ENCODE measurements around the gene OR9Q1.

OR9Q1 gene

DNA sequence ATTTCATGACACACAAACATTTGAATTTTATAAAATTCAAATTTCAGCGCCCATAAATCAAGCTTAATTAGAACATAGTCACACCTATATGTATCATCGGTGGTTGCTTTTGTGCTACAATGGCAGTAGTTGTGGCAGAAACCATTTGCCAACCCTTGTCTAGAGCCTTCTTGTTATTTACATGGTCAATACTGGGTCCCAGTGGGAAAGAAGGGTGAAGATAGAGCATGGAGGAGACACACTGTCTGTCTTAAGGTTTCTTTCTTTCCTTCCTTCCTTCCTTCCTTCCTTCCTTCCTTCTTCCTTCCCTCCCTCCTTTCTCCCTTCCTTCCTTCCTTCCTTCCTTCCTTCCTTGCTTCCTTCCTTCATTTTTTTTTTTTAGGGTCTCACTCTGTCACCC, 10.8 kb downstream of the OR9Q1 start:
- DNase-seq (ENCODE audit: low read depth): no peak

DNA sequence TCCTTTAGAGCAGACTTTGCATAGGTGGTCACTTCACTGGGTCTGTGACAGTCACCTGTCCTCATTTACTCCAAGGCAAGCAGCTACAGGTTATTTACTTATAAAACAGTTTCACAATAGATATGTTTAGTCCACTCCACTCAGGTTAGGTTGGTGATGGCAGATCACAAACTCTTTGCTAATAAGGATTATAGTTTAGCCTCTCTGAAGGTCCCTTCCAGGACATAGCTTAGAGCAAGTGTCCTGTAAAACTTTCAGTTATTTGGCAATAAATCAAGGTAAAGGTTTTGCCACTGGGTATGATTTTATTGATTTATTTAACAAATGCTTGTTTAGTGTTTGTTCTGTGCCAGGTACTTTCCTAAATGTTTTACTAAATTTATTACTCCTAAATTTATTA, 15.9 kb downstream of the OR9Q1 start:
- no peak for DNase-seq (ENCODE audit: low read depth)

DNA sequence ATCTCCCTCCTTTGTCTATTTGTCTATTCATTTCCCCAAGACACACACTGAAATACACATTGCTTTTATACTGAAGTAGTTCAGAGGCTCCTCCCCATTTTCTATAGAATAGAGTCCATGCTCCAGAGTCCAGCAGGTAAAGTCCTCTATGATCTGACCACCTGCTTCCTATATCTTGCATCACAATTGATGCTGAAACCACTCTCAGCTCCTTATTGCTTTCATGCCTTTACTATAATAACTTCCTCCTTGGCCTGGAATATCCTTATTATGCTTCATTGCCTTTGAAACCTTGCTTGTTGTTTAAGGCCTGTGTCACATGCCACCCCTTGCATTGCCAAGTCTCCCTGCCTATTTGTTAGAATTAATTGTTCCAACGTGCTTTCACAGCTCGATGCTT, 19.7 kb downstream of the OR9Q1 start:
- DNase-seq (ENCODE audit: low read depth): no peak

DNA sequence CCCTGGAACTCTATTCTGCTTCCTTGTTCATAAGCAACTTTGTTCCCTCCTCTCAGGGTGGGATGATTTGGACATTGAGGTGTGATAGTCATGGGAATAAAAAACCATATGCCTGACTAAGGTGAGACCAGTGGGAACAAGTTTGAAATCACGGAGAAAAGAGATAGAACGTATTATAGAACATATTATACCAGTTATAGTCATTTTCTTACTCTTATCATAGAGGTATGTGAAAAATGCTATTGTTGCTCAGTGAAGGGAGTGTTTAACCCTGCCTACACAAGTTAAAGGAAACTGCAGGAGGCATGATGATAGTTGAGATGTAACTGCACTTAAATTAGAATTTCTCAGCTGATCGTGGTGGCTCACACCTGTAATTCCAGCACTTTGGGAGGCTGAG, 22.6 kb downstream of the OR9Q1 start:
- DNase-seq (ENCODE audit: low read depth): no peak

DNA sequence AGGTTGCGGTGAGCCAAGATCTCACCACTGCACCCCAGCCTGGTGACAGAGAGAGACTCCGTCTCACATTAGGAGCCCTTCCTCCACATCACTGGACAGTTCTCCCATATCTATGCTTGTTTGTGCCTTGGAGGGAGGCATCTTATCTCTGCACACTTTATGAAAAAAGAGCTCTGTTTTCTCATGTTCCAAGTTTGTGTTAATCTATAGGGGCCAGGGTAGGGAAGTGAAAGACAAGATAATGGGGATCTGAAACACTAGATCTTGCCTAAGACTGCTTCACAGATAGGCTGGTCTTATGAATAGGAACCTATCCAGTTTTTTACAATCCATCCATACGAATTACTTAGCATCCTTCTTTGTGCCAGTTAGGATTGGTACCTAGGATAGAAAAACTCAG, 24.1 kb downstream of the OR9Q1 start:
- peak; percentile 30 for DNase-seq (ENCODE audit: low read depth)

DNA sequence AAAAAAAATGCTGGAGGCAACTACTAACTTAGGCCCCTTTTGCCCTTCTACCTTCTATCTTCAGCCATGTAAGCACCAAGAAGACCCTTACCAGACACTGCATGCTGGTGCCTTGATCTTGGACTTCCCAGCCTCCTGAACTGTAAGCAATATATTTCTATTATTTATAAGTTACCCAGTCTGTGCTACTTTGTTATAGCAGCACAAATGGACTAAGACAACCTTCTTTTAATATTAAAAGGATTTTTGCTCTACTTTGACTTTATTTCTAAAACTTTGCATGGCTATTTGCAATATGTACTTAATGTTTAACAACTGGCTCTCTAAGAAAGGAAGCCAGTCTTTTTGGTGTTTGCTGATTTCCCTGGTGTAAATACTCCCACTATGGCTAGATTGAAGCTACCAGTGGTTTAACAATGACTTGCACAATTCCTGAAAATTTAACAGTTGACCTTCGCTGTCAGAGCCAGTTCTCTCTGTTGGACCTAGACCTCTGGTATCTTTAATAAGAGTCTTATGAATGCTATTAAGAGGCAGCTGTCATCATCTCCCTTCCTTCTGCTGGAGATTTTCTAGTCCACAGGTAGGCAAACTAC, 32.2 kb downstream of the OR9Q1 start:
- no peak for DNase-seq (ENCODE audit: low read depth)

DNA sequence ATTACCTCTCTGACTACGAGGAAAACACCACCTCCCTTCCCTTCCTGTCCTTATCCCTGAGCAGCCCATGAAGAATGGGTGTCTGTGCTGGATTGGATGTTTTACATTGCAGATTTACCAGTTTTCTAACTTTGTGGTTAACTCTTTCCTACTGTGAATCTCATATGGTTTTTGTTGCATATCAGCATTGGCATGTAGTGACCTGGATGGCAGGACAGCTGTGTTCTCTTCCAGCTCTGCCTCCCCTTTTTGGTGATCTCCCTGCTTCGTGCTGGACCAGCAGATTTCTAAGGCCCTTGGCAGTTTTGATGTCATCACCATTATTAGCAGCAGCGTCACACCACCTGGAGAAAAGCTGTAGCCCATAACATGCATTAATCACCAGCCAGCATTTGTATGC, 33.8 kb downstream of the OR9Q1 start:
- DNase-seq (ENCODE audit: low read depth): no peak

DNA sequence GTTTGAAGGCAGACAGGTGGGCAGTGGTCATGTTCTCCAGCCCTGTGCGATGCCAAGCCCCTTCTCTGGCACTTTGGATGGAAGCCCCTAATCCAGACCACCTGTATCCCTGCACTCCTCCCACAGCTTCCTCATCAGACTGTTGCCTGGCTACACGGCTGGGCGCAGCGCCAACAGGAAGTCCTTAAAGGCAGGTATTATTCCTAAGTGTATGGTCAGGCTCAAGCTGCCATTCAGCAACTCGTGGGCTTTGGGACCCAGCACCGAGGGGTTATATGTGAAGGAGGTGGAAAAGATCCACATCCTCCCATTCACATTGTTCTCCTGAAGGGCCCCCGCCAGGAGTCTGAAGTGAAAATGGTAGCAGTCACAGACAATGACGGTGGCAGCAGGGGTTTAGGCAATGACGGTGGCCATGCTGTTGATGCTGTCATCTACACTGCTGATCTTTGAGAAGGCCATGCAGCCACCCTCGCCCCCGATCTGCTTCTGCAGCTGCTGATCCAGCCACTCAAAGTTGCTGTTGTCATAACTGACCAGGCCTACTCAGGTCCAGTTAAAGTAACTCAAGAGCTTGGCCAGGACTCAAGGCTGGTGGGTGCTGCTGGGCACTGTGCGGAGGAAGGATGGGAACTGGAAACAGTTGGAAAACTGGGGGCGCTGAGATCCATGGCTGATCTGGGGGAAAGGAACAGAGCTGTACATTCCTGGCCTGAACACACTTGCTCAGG, 34.8 kb downstream of the OR9Q1 start:
- no peak for DNase-seq (ENCODE audit: low read depth)

DNA sequence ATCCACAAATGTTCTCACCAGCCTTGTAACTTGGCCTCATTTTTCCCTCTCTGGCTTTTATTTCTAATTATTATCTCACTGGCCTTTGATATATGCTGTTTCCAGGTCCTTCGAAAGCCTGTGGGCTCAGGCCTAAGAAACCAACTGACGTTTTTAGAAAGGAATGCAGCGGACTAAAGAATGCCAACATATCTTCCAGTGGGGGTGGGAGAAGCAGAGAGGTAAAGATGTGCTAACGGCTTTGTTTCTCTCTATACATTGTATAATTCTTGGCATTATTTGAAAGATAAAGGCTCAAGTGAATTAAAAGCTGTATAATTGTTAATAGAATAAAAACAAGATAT, 35.3 kb downstream of the OR9Q1 start:
- no peak for DNase-seq (ENCODE audit: low read depth)

DNA sequence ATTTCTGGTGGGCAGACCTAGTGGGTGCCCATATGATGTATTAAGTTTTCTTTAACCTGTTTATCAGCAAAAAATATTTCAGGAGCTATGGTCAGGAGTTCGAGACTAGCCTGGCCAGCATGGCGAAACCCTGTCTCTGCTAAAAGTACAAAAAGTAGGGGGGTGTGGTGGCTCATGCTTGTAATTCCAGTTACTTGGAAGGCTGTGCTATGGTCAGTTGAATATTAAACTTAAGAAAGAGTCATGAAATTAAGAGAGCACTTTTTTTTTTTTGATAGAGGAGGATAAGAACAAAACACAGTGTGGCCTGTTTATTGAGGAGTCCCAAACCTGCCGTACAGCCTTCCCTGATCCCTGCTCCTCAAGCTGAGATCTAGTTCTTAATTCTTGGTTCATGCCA, 36.9 kb downstream of the OR9Q1 start:
- DNase-seq (ENCODE audit: low read depth): no peak

DNA sequence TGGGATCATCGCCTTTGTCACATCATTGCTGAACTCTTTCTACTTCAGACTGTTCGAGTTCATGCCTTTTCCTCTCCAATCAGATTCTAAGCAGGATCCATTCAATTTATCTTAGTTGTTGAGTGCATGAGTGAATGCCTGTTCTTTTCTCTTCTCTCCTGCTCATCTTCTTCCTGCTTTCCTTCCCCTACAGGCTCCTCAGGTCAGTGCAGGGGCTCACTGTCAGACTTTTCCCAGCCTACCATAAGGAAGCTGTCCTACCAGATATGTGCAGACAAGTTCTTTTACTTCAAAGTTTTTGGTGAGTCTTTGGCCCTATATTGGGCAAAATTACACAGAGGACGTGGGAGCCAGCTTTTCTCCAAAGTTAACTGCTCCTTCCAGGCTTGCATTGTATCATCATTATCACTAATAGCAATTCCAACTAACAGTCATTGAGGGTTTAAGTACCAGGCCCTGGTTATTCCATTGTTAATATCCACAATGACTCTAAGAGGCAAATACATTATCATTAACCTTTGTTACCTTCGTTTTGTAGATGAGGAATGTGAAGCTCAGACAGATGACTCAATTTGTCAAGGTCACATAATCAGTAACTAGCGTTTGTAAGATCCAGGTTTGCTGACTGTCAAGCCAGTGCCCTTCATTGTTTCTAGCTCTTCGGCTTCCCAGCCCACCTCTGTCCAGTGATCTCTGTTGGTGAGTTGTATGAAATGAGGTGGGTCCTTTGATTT, 37.4 kb downstream of the OR9Q1 start:
- DNase-seq (ENCODE audit: low read depth): no peak

DNA sequence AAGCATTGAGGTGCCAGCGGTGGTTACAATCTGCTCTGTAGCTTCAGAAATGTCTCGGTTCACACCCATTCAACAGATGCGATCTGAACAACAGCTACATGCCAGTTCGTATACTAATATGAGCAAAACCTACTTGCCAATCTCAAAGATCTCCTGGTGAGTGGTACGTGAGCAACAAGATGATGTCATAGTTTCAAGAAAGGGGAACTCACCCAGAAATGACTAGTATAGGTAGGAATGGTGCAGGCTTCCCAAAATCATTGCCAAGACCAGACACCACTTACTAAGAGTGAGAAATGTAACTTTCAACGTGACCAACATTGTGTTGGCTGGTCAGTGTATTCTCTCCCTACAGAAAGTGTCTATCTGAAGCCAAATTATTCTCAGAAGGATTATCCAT, 38.1 kb downstream of the OR9Q1 start:
- no peak for DNase-seq (ENCODE audit: low read depth)

DNA sequence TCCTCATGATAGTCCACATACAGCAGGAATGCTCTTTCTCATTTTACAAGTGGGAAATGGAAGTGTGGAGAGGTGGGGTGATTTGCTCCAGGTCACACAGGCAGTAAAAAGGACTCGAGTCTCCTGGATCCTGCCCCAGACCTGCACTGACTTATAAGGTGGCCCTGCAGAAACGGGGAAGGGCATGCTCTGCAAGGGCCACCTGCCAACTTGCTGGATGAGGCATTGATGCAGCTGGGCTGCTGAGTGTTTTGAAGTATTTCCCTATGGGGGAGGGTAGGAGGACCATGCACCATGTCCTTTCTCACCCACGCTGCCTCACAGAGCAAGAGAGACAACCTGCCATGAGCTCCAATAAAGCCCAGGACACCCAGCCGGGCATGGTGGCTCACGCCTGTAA, 44.0 kb downstream of the OR9Q1 start:
- DNase-seq (ENCODE audit: low read depth): no peak

DNA sequence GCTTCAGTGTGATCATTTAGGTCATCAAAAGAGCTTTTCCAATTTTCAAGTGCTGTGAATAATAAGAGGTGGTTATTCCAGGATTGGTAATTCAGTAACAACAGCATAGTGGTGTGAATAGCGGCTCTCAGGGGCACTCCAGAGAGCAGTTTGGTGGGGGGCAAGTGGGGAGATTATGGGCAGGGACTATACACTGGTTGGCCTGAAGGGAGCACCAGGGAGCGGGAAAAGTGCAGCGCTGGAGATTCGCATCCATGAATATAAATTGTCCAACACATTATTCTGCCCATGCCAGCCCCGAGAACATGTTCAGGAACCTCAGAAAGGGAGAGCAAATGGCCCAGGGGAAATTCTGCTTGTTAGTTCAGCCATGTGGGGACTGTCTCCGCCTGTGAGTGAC, 45.0 kb downstream of the OR9Q1 start:
- no peak for DNase-seq (ENCODE audit: low read depth)

DNA sequence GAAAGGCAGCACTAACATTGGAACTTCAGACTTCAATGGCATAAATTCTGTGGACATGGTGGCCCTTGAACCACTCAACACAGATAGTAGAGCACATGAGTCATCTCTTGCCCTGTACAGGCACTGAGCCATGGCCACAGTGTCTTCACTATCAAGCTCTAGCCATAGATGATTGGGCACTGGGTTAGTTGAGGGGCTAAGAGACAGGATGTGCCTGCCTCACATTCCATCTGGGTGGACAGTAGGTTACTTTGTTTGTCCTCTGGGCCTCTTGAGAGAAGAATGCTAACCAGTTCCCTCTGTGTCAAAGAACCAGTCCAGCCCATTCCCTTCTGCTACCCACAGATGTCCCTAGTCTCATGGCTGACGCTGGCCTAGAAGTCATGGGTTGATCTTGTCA, 46.9 kb downstream of the OR9Q1 start:
- DNase-seq (ENCODE audit: low read depth): no peak

DNA sequence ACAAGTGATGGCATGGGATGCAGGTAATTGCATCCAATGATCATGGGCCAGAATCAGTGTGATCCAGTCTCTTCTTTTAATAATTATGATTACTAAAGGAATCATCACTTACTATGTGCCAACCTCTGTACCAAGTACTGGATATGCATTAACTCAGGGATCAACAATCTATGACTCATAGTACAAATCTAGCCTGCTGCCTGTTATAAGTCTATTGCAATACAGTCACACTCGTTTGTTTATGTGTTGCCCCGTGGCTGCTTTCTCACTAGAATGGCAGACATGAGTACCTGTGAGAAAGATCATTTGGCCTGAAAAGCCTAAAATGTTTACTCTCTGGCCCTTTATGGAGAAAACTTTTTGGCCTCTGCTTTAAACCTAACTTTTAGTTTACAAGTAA, 52.1 kb downstream of the OR9Q1 start:
- DNase-seq (ENCODE audit: low read depth): no peak

DNA sequence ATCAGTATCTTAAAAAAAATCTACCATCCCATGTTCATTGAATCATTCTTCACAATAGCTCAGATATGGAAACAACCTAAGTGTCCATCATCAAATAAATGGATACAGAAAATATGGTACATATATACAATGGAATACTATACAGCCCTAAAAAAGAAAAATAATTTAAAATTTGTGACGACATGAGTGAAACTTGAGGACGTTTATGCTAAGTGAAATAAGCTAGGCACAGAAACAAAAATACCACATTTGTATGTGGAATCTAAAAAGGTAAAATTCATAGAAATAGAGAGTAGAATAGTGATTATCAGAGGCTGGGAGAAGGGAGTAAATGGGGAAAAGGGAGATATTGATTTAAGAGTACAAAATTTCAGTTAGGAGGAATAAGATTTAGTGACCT, 62.8 kb downstream of the OR9Q1 start:
- DNase-seq (ENCODE audit: low read depth): no peak

DNA sequence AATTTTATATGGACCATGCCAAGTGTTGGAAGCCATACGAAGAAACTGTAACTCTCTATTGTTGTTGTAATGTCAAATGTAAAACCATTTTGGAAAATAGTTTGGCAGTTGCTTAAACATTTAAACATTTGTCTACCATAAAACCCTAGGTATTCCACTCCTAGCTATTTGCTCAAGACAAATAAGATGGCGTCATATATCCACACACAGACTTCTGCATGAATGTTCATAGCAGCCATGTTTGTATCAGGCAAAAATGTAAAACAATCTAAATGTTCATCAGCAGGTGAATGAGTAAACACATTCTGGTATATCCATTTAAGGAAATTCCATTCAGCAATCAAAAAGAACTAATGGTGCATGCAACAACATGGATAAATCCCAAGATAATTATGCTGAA, 73.8 kb downstream of the OR9Q1 start:
- no peak for DNase-seq (ENCODE audit: low read depth)

DNA sequence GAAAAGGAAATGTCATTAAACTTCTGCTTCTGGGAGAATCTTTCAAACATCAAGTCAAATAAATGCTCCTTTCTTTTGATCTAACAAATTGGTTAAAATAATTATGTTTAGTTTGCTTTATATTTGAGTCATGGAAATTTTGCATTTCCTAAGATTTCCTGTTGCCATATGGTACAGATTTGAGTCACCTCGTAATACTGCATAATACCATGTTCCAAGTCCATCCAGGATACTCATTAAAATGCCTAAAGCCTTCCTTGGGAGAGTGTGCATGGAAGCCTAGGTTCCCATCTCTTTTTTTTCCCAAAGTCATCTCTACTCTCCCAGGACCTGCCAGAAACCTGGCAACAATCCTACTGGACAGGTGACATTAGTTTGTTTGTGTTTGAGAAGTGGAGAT, 97.4 kb downstream of the OR9Q1 start:
- DNase-seq (ENCODE audit: low read depth): no peak

DNA sequence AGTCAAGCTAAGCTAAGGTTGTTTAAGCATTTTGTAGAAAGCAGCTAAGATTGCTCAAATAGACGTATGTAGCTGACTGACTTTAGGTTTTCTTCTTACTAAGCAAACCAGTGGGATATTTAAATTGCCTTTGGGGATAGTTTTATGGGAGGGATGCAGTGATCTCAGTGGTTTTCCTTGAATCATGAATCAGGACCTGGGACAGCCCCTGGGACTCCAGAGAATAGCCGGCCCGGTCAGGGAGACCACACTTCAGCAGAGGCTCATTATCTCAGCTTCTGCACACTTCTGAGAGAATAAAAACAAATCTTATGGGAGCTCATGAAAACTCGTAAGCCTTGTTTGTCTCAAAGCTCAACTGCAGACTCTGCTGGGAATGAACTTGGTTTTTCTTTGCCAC, 101.8 kb downstream of the OR9Q1 start, which contains the start of gene OR9I1:
Gene OR9I1 (minus strand): TSS at position 62 of the 400 bp plus-strand sequence. CDS start 6,086 bp downstream, outside the sequence.
- no peak for DNase-seq (ENCODE audit: low read depth)

DNA sequence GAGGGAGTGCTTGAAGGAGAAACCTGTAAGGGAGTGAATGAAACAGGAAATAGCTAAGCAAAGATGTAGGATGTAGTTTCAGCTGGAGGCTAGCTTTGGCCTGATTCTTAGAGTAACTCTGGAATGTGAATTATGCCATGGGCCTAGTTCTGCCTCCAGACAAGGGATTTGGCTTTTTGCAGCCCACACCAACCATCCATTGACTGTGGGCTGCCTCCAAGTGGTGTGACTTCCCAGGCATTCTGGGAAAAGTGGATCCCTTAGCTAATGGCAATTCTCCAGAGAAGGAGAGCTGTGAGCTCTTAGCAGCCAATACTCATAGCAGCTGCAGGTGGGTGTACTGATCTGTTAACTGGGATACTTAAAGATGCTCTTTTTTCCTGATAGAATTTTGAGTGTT, 103.7 kb downstream of the OR9Q1 start:
- no peak for DNase-seq (ENCODE audit: low read depth)

DNA sequence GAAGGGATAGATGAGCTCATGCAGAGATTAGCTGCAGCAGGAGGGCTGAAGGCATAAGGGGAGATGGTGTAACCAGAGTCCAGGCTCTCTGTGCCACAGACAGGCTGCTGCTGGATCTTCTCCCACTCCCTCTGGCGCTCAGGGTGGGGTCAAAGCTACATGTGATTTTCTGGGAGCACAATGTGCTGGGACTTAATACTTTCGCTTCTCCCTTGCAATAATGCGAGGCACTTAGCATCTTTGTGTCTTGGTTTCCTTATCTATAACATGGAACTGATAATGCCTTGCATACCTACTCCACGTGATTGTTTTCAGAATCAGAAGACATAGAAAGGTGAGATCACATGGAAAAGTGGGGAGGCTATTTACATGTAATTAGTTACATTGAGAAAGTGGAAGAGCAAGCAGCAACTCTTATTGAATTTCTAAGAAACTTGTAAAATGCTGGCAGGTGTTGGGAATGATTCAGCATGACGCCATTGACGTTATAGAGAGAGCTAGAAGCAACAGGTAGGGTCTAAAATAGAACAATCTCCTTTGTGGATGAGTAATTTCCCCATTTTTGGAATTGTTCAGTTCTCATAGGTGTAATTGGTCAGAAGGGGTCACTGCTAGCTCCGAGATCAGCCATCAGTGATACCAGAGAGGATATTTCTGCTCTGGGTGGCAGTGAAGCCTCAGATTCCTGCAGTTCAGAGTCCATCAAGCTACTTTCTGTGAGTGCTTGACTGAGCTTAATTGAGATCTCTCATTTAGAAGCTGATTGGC, 109.8 kb downstream of the OR9Q1 start:
- DNase-seq (ENCODE audit: low read depth): no peak

DNA sequence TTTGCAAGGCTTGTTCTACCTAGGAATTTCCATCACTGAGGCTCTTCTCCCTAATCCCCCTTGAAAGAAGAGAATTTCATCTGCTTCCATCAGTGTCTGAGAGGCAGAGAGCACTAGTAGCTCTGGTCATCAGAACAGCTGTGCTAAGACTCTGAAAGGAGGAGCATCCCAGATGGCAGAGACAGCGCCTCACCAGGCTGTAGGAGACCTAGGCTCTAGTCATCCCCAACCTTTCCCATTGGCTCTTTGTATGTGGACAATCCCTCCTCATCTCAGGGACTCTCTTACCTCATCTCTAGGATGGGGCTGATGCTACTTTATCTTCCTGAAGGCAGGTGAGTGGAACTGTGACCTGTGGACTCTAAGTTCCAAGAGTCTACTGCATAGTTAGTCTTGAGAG, 110.5 kb downstream of the OR9Q1 start:
- no peak for DNase-seq (ENCODE audit: low read depth)
